Gastrocnemius medialis (tissue), 4 donors: ENCODE data around the gene ELMO1. TPM values are rescaled to one million over a fixed set of nuclear protein-coding genes. Genes with fewer than 3 reads are reported as not detected.

Experiments
- ATAC-seq, 2 donors: fragments of 150-250 bp; one replicate each; pipeline ENCODE4 v1.9.1; 2016
- DNase-seq, 2 donors: peaks; one replicate each; pipeline ENCODE4 v3.0.0-alpha.2; 2019
- H3K27ac ChIP-seq, 4 donors: fragments of 200-600 bp; sonication (generic); 1 replicate in 1 of 4; 2 replicates in 3 of 4; pipeline ENCODE4 v1.5.1; 2016 to 2018; ENCODE audit warnings: mild to moderate bottlenecking in 2 of 4, moderate library complexity in 1 of 4
- H3K27me3 ChIP-seq, 3 donors: fragments of 200-600 bp; sonication (generic) in 2 of 3; 1 replicate in 1 of 3; 2 replicates in 2 of 3; pipeline versions ENCODE4 v1.5.1 to v1.6.0; 2016 to 2019; ENCODE audit warnings: mild to moderate bottlenecking in 1 of 3, moderate library complexity in 1 of 3
- H3K36me3 ChIP-seq, 2 donors: fragments of 200-600 bp; sonication (generic) in 1 of 2; one replicate each; pipeline ENCODE4 v1.5.1; 2017 to 2018
- H3K4me1 ChIP-seq, 2 donors: fragments of 200-600 bp; sonication (generic) in 1 of 2; one replicate each; pipeline ENCODE4 v1.5.1; 2016 to 2017; ENCODE audit warnings: mild to moderate bottlenecking in 2 of 2
- H3K4me3 ChIP-seq, 4 donors: fragments of 200-600 bp; sonication (generic) in 3 of 4; 1 replicate in 1 of 4; 2 replicates in 3 of 4; pipeline ENCODE4 v1.5.1; 2016 to 2019; ENCODE audit warnings: mild to moderate bottlenecking in 2 of 4
- H3K9me3 ChIP-seq, 3 donors: fragments of 200-600 bp; sonication (generic) in 2 of 3; 1 replicate in 1 of 3; 2 replicates in 2 of 3; pipeline ENCODE4 v1.5.1; 2016 to 2019
- CTCF ChIP-seq, 5 experiments: fragments of 450-650 bp in 3 of 5; fragments of 200-600 bp in 2 of 5; sonication (generic) in 2 of 5; IDR thresholded peaks in 4 of 5; conservative IDR thresholded peaks in 1 of 5; 1 replicate in 4 of 5; 2 replicates in 1 of 5; pipeline ENCODE4 v1.5.1; 2016 to 2019; ENCODE audit warnings: antibody characterized with exemption in 5 of 5, mild to moderate bottlenecking in 3 of 5, moderate library complexity in 3 of 5
- POLR2A ChIP-seq, 2 donors: fragments of 450-650 bp; IDR thresholded peaks; one replicate each; pipeline ENCODE4 v1.6.1; 2017; ENCODE audit warnings: antibody characterized with exemption in 2 of 2, mild to moderate bottlenecking in 2 of 2, moderate library complexity in 2 of 2
- in situ Hi-C, 4 donors: fragments of 200-750 bp; cut with MboI; loops; one replicate each; pipeline versions ENCODE4 v1.15.0 to v1.8.0; 2017; ENCODE audit warnings: low sequenced_read_pairs in 4 of 4
- intact Hi-C: fragments of 100-400 bp; cut with DNase I; formaldehyde crosslinking; loops from one replicate; pipeline ENCODE4 v1.15.1; 2023; ENCODE audit warnings: low total_unique reads
- total RNA-seq, 4 donors: library from RNA; depleted of rRNA; stranded (reverse); fragments of >200 nt; gene quantifications; one replicate each; pipeline versions ENCODE4 v1.1.0 to v1.2.3, GENCODE V29; 2016

The ELMO1 gene
- total RNA-seq, 4 donors from 2014 or later = 8.4 to 18.9 (median 14.6) TPM

GRCh38 chr7:37439653-37440026 lies 9.0 kb downstream of the ELMO1 start:
- DNase-seq (no peak), ATAC-seq (no peak)
- Histone ChIP-seq H3K4me3 (no peak overlapping the region), H3K4me1 (peaks cover 0 to 7% of the 10 kb centered on the region in 2 donors), H3K27ac (peak overlapping the region; percentile 46 to 66 (median 62)), H3K36me3 (no peaks in the 10 kb centered on the region), H3K9me3 (no peaks in the 10 kb centered on the region), H3K27me3 (no peaks in the 10 kb centered on the region)
- TF ChIP-seq CTCF (IDR thresholded peaks at IDR 0.05 in 4 of 5, conservative IDR thresholded peaks at IDR 0.05 in 1 of 5) (no peak), POLR2A (IDR thresholded peaks at IDR 0.05) (no peak)
- in situ Hi-C loops (no loop called here), intact Hi-C loops (loop anchor here (10.0 kb wide), 3 partner anchors 85 to 205 kb away; no protein-coding TSS in a partner anchor)

GRCh38 chr7:37438906-37439652 lies 9.6 kb downstream of the ELMO1 start:
- peaks cover 0 to 7% of the 10 kb centered on the region in 2 donors for H3K4me1 ChIP-seq

GRCh38 chr7:37435156-37435855 lies 13.4 kb downstream of the ELMO1 start:
- peaks cover 6% of the 10 kb centered on the region in 2 donors for H3K4me1 ChIP-seq

More at GRCh38 chr7:37438906-37439652, 9.6 kb downstream of the ELMO1 start:
- in situ Hi-C loops (no loop called here), intact Hi-C loops (no loop called here)
- Histone ChIP-seq H3K9me3 (no peaks in the 10 kb centered on the region), H3K36me3 (no peaks in the 10 kb centered on the region), H3K27me3 (no peaks in the 10 kb centered on the region), H3K4me3 (no peak overlapping the region), H3K27ac (peak overlapping the region; percentile 8 to 66 (median 53))
- no peak for ATAC-seq
- TF ChIP-seq CTCF (IDR thresholded peaks at IDR 0.05 in 4 of 5, conservative IDR thresholded peaks at IDR 0.05 in 1 of 5) = no peak
- TF ChIP-seq POLR2A (IDR thresholded peaks at IDR 0.05) = no peak
- DNase-seq = no peak

GRCh38 chr7:37434529-37434928 lies 14.1 kb downstream of the ELMO1 start:
- in situ Hi-C loops (no loop called here), intact Hi-C loops (no loop called here)
- no peaks in the 10 kb centered on the region for H3K9me3 ChIP-seq
- no peaks in the 10 kb centered on the region for H3K36me3 ChIP-seq
- ATAC-seq (no peak), DNase-seq (no peak)
- no peak overlapping the region for H3K4me3 ChIP-seq
- TF ChIP-seq POLR2A (IDR thresholded peaks at IDR 0.05) = no peak
- TF ChIP-seq CTCF (IDR thresholded peaks at IDR 0.05 in 4 of 5, conservative IDR thresholded peaks at IDR 0.05 in 1 of 5) = no peak
- H3K27me3 ChIP-seq = no peaks in the 10 kb centered on the region
- H3K4me1 ChIP-seq = peaks cover 6% of the 10 kb centered on the region in 2 donors
- no peak overlapping the region for H3K27ac ChIP-seq

More at GRCh38 chr7:37435156-37435855, 13.4 kb downstream of the ELMO1 start:
- Histone ChIP-seq H3K27ac (no peak overlapping the region), H3K27me3 (no peaks in the 10 kb centered on the region), H3K4me3 (no peak overlapping the region), H3K9me3 (no peaks in the 10 kb centered on the region), H3K36me3 (no peaks in the 10 kb centered on the region)
- no peak for ATAC-seq
- intact Hi-C loops (no loop called here), in situ Hi-C loops (no loop called here)
- DNase-seq = no peak
- TF ChIP-seq CTCF (IDR thresholded peaks at IDR 0.05 in 4 of 5, conservative IDR thresholded peaks at IDR 0.05 in 1 of 5) = no peak
- TF ChIP-seq POLR2A (IDR thresholded peaks at IDR 0.05) = no peak
